K562 (cell line): ENCODE results near the gene GAPT.

Source experiments
- CREM ChIP-seq: IDR thresholded peaks from 2 replicates; pipeline ENCODE4 v1.6.1; 2014; ENCODE audit warnings: antibody characterized with exemption, low read depth
- GABPA ChIP-seq: fragments of 200-800 bp; sonication (Bioruptor generic); conservative IDR thresholded peaks from 2 replicates; pipeline ENCODE4 v1.6.1; 2016; ENCODE audit warnings: low read depth, missing genetic modification characterization, missing compliant biosample characterization
- HMG20A ChIP-seq: fragments of 450-650 bp; formaldehyde crosslinking; conservative IDR thresholded peaks from 2 replicates; pipeline ENCODE4 v1.4.0; 2020; ENCODE audit warnings: mild to moderate bottlenecking, mixed read lengths
- MAFK ChIP-seq: IDR thresholded peaks from 2 replicates; pipeline ENCODE4 v1.6.1; 2011; ENCODE audit warnings: low read length, improper control_type of control experiment
- NCOR1 ChIP-seq: fragments of 450-650 bp; IDR thresholded peaks from 2 replicates; pipeline ENCODE4 v1.6.1; 2016; ENCODE audit warnings: mild to moderate bottlenecking, moderate library complexity
- POLR2A ChIP-seq: fragments of 450-650 bp; conservative IDR thresholded peaks from 2 replicates; pipeline ENCODE4 v1.6.1; 2016
- RAD21 ChIP-seq, 2 experiments: fragments of 250-450 bp in 1 of 2; fragments of 450-650 bp in 1 of 2; sonication (Bioruptor Pico) in 1 of 2; formaldehyde crosslinking in 1 of 2; IDR thresholded peaks in 1 of 2; conservative IDR thresholded peaks in 1 of 2; 2 replicates each; pipeline versions ENCODE4 v1.4.0 to v1.8.0; 2020 to 2022; ENCODE audit warnings: mild to moderate bottlenecking in 2 of 2, moderate library complexity in 1 of 2
- SP1 ChIP-seq: sonication (generic); formaldehyde crosslinking; IDR thresholded peaks from 2 replicates; pipeline ENCODE4 v1.8.1; 2022; ENCODE audit warnings: mild to moderate bottlenecking, missing genetic modification reagents
- ZFP36 ChIP-seq: fragments of 150-350 bp; IDR thresholded peaks from 2 replicates; pipeline ENCODE4 v1.6.1; 2018; ENCODE audit warnings: low read length, low read depth; ENCODE audit not compliant: partially characterized antibody
- TF ChIP-seq, protein P1 (sequence below), 3 experiments: IDR thresholded peaks in 2 of 3; conservative IDR thresholded peaks in 1 of 3; 2 replicates each; pipeline ENCODE4 v1.5.1; 2011 to 2012; ENCODE audit warnings: low read length in 3 of 3, mild to moderate bottlenecking in 3 of 3, control low read depth in 2 of 3, improper control_type of control experiment in 1 of 3, inconsistent platforms in 1 of 3, low read depth in 1 of 3, mixed read lengths in 1 of 3, moderate library complexity in 1 of 3; ENCODE audit not compliant: insufficient read depth in 2 of 3

DNA sequence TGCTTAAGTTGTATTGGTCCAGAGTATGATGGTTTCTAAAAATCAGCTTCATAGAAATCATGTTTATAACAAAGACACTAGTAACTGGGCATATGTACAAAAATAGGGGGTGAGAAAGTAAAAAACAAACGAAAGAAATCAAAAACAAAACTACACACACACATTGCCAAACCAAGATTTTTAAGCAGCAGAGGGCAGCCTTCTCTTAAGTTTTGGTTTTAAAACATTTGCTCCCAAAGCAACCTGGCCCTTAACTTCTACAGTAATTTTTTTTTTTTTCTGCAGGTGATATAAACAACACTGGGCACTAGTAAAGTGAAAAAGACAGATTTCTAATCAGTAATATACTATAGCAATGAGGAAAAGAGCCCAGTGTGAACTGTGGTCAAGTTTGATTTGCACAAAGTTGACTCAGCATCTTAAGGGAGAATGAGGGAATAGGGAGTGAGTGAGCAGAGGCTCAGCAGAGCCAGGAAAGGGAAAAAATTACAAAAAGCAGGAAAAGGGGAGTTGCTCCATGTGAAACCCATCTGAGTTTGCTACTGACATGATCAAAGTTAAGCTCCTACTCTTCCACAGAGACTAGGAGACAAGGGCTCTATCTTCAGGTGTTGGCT is 13.4 kb upstream of the GAPT start:
- TF ChIP-seq, protein P1, sequence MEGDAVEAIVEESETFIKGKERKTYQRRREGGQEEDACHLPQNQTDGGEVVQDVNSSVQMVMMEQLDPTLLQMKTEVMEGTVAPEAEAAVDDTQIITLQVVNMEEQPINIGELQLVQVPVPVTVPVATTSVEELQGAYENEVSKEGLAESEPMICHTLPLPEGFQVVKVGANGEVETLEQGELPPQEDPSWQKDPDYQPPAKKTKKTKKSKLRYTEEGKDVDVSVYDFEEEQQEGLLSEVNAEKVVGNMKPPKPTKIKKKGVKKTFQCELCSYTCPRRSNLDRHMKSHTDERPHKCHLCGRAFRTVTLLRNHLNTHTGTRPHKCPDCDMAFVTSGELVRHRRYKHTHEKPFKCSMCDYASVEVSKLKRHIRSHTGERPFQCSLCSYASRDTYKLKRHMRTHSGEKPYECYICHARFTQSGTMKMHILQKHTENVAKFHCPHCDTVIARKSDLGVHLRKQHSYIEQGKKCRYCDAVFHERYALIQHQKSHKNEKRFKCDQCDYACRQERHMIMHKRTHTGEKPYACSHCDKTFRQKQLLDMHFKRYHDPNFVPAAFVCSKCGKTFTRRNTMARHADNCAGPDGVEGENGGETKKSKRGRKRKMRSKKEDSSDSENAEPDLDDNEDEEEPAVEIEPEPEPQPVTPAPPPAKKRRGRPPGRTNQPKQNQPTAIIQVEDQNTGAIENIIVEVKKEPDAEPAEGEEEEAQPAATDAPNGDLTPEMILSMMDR (IDR thresholded peaks at IDR 0.05 in 2 of 3, conservative IDR thresholded peaks at IDR 0.05 in 1 of 3; ENCODE audit: insufficient read depth in 2 of 3, low read depth in 1 of 3, low read length in 3 of 3): no peak
- TF ChIP-seq NCOR1 (no peak), RAD21 (CRISPR knock-in tag; conservative IDR thresholded peaks at IDR 0.05 in 1 of 2, IDR thresholded peaks at IDR 0.05 in 1 of 2) (no peak), HMG20A (CRISPR knock-in tag) (no peak), ZFP36 (no peak), POLR2A (no peak), CREM (no peak), GABPA (tag) (no peak), SP1 (CRISPR knock-in tag) (no peak), MAFK (no peak)
